ENCODE results near the gene CLSTN2.

DNA sequence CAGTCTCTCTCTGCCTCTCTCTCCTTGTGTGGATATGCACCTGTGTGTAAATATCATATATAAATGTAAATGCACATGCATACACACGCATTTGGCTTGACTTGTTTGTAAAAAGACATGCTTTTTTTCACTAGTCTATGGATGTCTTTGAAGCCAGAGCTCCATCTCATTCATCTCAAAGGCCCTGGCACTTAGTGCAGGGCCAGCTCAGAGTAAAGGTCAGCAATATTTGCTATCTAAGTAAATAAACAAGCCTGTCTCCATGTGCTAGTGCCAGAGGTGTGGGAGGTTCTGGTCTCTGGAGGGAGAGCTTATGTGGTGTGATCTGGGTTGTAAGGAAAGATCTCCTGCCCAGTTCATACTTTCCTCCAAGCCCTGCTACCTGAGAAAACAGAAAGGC, 5.6 kb downstream of the CLSTN2 start:
- TF ChIP-seq, protein P1, sequence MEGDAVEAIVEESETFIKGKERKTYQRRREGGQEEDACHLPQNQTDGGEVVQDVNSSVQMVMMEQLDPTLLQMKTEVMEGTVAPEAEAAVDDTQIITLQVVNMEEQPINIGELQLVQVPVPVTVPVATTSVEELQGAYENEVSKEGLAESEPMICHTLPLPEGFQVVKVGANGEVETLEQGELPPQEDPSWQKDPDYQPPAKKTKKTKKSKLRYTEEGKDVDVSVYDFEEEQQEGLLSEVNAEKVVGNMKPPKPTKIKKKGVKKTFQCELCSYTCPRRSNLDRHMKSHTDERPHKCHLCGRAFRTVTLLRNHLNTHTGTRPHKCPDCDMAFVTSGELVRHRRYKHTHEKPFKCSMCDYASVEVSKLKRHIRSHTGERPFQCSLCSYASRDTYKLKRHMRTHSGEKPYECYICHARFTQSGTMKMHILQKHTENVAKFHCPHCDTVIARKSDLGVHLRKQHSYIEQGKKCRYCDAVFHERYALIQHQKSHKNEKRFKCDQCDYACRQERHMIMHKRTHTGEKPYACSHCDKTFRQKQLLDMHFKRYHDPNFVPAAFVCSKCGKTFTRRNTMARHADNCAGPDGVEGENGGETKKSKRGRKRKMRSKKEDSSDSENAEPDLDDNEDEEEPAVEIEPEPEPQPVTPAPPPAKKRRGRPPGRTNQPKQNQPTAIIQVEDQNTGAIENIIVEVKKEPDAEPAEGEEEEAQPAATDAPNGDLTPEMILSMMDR (IDR thresholded peaks at IDR 0.05; ENCODE audit: insufficient read depth, low read depth, low read length), result no peak
- TF ChIP-seq EZH2 (IDR thresholded peaks at IDR 0.05; ENCODE audit: insufficient read depth, low read length), result no peak
